ENCODE measurements around the gene TPRG1L. TPM values are rescaled to one million over a fixed set of nuclear protein-coding genes. Genes with fewer than 3 reads are reported as not detected.

The TPRG1L gene
- total RNA-seq, 1 donor from 2014 or later = 14.7 TPM

GRCh38 chr1:3663999-3664699 is 39.3 kb downstream of the TPRG1L start:
- DNase-seq (ENCODE audit: low spot score) = no peak

DNA sequence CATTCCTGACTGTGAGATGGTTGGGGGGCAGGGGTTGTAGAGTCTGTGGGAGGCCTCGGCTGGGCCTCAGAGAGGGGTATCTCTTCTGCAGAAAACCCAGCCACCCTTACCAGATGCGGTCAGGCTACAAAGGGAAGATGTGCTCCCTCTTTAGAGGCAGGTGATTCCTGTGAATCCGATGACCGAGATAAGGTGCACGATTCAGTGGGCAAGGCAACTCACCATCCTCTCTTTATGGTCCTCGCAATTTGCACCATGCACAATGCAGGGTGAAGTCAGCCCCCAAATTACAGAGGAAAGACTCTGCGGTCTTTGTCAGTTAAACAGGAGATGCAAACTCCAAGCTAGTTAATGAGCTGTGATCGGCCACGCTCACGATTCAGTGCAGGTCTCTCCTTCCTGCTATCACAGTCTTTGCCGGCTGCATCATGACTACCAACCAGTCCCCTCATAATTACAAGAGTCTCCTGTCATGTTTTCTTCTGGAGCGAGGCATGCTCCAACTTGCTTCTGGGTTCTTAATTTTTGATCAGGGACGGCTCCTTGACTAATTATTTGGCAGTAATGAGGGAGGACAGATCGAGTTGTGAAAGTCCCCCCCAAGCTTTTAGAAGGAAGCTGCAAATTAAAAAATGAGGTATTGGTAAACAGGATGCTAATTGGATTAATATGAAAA is 40.0 kb downstream of the TPRG1L start:
- DNase-seq (ENCODE audit: low spot score) = no peak

DNA sequence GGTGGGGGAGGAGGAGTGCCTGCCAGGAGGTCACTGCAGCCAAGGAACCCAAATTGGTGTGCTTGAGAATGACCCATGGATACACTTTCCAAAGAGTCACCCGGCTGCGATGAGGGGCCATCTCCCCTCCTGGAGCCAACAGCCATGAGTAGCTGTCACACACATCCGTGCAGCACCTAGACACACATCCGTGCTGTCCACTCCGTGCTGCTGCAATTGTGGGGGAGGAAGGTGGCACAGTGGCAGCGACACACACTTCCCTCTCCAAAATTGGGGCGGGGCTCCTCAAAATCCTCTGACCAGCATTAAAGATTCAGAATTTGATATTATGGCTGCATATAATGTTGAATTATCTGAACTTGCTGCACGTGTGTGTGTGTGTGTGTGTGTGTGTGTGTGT is 43.3 kb downstream of the TPRG1L start:
- no peak for DNase-seq (ENCODE audit: low spot score)

DNA sequence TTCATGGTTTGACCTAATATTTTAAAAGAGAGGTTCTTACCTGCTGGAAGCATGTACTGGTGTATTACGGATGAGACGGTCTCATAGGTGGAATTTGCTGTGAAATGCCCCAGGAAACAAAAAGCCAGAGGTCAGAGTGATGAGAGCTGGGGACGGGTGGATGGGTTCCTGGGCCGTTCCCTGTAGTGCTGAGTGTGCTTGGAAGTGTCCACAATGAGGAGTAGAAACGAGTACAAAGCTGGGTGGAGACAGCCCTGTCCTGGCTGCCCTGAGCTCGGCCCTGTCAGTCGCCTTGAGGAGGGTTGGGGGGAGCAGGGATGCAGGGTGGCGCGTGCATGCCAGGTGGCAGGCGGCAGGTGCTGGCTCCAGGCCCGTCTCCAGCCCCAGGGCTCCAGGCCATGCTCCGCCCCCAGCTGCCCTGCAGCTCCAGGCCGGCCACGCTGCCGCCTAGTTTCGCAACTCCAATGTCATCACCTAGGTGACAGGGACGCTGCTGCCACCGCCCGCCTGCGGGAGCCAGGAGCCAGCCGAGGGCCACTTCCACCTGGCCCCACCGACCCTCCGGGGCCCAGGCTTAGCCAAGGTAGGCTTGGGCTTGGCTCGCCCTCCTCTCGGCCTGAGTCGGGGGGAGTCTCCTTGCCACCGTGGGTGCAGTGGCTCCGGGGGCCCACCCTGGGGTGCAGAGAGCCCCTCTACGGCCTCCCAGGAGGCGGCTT is 43.9 kb downstream of the TPRG1L start:
- peak; percentile 24 for DNase-seq (ENCODE audit: low spot score)

GRCh38 chr1:3669421-3669821 is 44.6 kb downstream of the TPRG1L start:
- DNase-seq (ENCODE audit: low spot score) = no peak

DNA sequence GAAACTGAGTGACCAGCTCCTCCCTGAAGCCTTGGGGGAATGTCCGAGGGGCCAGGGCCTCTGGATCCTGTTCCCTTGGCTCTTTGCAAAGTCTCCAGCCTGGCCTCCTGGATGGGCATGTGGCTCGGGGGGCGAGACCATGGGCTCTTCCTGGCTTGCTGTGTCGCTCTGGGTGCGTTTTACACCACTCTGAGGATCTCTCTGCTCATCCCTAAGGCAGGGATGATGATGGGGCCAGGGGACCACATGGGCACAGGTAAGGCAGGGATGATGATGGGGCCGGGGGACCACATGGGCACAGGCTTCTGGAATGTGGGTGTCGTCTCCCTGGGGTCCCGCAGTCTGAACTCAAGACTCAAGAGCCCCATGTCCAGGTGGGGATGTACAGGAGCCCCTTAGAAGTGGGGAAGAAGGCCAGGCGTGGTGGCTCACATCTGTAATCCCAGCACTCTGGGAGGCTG is 45.2 kb downstream of the TPRG1L start:
- no peak for DNase-seq (ENCODE audit: low spot score)

DNA sequence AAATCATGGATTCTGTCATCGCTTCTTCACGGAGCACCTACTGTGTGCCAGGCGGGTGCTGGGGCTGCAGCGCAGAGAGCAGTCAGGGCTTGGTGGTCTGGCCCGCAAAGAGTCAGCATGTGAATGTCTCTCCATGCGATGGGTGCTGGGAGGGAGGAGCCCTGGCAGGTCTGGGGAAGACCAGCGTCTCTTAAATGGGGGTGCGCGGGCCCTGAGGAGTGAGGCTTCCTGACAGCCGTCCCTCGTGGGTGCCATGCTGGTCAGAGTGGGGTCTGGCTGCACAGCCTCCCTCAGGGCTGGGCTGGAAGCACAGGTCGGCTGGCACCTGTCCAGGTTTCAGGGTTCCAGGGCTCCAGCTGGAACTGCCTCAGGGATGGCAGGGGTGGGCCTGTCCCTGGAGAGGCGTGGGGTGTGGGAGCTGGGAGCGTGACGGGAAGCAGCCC is 46.0 kb downstream of the TPRG1L start:
- no peak for DNase-seq (ENCODE audit: low spot score)

DNA sequence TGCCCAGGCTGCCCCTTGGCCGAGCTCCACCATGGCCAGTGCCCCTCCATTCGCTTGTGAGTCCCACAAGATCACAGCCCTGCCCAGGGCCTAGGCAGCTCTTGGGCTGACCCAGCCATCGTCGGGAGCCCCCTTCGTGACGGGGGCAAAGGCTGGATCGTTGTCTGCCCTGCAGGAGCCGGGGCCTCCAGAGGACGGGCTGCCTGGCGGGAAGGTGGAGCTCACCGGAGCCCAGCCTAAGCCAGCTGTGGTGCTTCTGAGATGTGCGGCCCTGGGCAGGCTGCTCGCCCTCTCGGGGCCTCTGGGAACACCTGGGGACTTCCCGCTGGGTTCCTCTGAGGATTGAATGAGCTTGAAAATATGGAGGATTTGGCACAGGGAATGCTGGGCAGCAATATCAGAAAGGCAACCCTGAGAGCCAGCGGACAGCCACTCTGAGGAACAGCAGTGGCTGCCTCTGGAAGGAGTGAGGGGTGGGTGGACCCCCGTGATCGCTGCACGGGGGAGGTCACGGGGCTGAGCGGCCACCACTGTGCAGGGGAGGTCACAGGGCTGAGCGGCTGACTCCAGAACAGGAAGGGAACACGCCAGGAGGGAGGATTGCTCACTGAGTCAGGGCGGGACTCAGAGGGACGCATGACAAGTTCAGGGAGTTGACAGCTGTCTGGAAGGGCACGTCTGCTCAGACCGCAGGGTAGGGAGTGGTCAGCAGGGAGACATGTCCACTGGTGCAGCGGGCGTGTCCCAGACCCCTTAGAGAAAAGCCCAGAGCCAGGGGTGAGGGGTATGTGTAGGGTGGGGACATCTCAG is 46.8 kb downstream of the TPRG1L start:
- DNase-seq (ENCODE audit: low spot score) = no peak

DNA sequence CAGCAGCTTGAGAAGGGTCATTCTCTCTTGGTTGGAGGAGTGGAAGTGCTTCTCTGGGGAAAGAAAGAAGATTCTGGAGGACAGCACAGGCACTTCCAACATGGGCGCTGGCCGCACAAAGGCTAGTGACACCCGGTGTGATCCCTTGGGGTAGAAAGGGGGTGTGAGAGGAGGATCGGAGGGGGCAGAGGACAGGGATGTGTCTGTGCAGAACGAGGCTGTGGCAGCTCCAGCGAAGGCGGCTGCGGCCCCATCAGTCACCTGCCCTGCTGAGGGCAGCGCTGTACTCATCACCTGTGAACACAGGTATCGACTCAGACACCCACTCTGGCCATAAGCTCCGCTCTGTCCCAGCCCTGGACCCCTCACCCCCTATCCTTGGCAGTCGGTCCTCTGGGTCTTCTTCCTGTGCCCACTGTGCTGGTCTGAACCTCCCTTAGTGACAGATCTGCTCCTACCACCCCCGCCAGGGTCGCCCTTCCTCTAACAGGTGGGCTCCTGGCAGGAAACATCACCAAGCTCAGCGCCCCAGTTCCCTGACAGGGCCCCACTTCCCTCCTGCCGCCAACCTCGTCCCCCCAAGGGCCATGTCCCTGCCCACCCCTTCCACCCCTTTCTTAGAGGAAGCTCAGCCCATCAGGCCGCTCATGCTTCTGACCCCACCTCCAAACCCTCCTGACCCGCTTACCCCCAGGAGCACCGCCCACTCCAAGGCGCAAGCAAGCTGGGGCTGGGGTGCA is 47.6 kb downstream of the TPRG1L start:
- DNase-seq (ENCODE audit: low spot score) = no peak

DNA sequence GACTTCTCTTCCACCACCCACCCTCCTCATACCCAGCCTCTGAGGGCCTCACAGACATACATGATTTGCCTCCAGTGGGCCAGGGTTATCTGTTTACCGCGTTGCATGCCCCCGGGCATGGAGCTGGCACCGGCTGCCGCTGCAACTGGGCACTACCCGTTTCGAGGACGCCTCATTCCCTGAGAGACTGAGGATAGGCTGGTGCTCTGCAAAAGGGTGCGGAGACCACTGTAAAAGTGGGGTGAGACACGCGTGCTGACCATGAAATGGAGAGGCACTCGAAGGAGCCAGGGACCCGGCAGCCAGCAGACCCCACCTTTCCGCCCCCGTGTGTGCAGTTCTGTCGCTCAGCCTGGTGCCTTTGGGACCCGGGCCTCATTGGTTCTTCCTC is 48.2 kb downstream of the TPRG1L start:
- DNase-seq (ENCODE audit: low spot score) = no peak

GRCh38 chr1:3673381-3674099 is 48.7 kb downstream of the TPRG1L start:
- no peak for DNase-seq (ENCODE audit: low spot score)

DNA sequence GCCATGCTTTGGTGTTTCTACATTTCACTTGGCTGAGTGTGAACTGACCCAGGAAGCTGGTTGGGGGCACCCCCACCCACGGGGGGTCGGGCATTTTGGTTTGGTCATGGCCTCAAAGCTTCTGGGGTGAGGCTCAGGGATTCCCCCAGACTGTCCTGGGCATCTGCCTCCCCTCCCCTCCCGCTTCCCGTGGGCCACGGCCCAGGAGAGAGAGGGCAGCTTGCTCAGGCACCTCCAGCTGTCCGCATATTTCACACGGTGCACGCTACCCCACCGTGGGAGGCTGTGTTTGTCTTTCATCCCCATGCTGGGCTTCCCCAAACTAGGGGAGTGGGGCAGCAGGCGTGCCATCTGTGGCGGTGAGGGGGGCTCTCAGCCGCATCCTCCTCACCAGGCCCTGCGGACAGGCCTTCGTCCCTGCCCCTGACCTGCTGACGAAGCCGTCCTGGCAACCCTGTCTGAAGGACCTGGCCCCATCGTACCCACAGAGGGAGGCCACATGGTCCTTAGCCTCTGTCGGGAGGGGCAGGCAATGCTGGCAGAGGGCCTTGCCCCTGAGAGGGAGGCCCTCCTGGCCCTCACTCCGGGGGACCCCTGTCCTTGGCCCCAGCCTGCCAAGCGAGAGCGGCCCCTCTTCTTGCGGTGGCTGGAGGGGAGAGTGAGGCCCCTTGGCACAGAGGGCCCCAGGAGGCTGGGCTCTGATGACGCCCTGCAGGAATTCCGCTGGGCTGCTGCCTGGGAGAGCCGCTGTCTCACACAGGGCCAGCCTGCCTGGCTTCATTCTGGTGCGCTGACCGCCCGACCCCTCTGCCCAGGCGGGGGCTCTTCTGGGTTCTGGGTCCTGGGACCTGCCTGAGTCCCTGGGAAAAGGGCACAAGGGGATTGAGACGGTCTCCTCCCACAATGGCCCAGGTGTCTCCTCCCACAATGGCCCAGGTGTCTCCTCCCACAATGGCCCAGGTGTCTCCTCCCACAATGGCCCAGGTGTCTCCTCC is 49.6 kb downstream of the TPRG1L start:
- DNase-seq (ENCODE audit: low spot score) = peak; percentile 60

DNA sequence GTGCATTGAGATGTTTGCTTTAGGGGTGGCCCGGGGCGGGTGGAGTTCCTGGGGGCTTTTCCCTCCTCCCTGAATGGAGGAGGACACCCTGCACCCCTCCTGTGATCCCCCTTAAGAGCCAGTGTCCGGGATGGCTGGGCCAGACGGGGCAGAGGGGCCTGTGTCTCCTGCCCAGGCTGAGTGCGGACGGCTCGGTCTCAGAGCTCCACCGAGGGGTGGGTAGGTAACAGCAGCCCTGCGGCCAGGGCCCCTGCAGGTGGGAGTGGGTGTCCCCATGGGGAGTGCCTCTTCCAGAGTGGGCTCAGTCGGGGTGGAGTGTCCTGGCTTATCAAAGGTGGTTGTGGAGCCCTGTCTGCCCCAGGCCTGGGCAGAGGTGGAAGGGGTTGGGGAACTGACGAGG is 50.6 kb downstream of the TPRG1L start:
- DNase-seq (ENCODE audit: low spot score) = no peak

- no peak for DNase-seq (ENCODE audit: low spot score)
Observed at GRCh38 chr1:3676581-3677470, 52.0 kb downstream of the TPRG1L start.

DNA sequence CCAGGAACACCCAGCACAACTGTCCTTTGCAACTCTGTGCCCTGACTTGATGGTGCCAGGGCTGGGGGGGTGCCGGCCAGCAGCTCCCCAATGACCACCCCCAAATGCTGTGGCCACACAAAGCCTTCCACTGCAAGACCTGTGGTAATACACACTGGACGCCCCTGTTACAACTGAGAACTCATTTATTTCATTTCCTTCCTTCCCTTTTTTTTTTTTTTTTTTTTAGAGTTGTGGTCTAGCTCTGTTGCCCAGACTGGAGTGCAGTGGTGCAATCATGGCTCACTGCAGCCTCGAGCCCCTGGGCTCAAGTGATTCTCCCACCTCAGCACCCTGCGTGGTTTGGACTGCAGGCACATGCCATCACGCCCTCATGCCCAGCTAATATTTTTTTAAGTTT is 52.7 kb downstream of the TPRG1L start:
- DNase-seq (ENCODE audit: low spot score) = no peak

- no peak for DNase-seq (ENCODE audit: low spot score)
Observed at GRCh38 chr1:3678361-3679097, 53.7 kb downstream of the TPRG1L start.

- DNase-seq (ENCODE audit: low spot score) = no peak
Observed at GRCh38 chr1:3679098-3679555, 54.3 kb downstream of the TPRG1L start.
